HG03139 (cell line): ENCODE results near the gene MEAK7.
A peak's percentile ranks its signal among the peaks of the same experiment; 100 is the strongest.
"Not testable (repeated sequence)": the region's sequence is repeated elsewhere in the genome, so short reads cannot be mapped to it uniquely, and the experiment has no call there.

Experiments
- ATAC-seq: cut with Tn5 transposase; IDR thresholded peaks from one replicate; pipeline ENCODE4 v1.9.1; 2021; ENCODE audit not compliant: unreplicated experiment

MEAK7 gene

GRCh38 chr16:84532855-84533486 lies 28.5 kb upstream of the MEAK7 start:
- no peak for ATAC-seq

- ATAC-seq, result no peak
Measured at GRCh38 chr16:84532291-84532724, 27.8 kb upstream of the MEAK7 start.

GRCh38 chr16:84531671-84532111 lies 27.2 kb upstream of the MEAK7 start:
- no peak for ATAC-seq

- no peak for ATAC-seq
Measured at GRCh38 chr16:84530590-84530989, 26.1 kb upstream of the MEAK7 start.

GRCh38 chr16:84529607-84530006 lies 25.1 kb upstream of the MEAK7 start:
- ATAC-seq, result no peak

GRCh38 chr16:84528322-84528721 lies 23.9 kb upstream of the MEAK7 start:
- no peak for ATAC-seq

GRCh38 chr16:84527532-84528269 lies 23.2 kb upstream of the MEAK7 start:
- no peak for ATAC-seq

- no peak for ATAC-seq
Measured at GRCh38 chr16:84526794-84527531, 22.5 kb upstream of the MEAK7 start.

- not testable (repeated sequence) for ATAC-seq
Measured at GRCh38 chr16:84524941-84525581, 20.6 kb upstream of the MEAK7 start.

GRCh38 chr16:84524346-84524920 lies 20.0 kb upstream of the MEAK7 start:
- no peak for ATAC-seq

GRCh38 chr16:84521497-84521770 lies 17.0 kb upstream of the MEAK7 start:
- no peak for ATAC-seq

- no peak for ATAC-seq
Measured at GRCh38 chr16:84520725-84521496, 16.5 kb upstream of the MEAK7 start.

- ATAC-seq, result no peak
Measured at GRCh38 chr16:84519855-84520254, 15.4 kb upstream of the MEAK7 start.

GRCh38 chr16:84518804-84519341 lies 14.4 kb upstream of the MEAK7 start:
- ATAC-seq, result no peak

- not testable (repeated sequence) for ATAC-seq
Measured at GRCh38 chr16:84518220-84518619, 13.8 kb upstream of the MEAK7 start.

GRCh38 chr16:84517366-84517765 lies 12.9 kb upstream of the MEAK7 start:
- ATAC-seq, result no peak

- ATAC-seq, result peak; percentile 84
Measured at GRCh38 chr16:84514874-84515835, 10.7 kb upstream of the MEAK7 start.

- no peak for ATAC-seq
Measured at GRCh38 chr16:84514295-84514873, 9.9 kb upstream of the MEAK7 start.

- no peak for ATAC-seq
Measured at GRCh38 chr16:84513666-84514065, 9.2 kb upstream of the MEAK7 start.
